GM18858 (cell line): Measurements from ENCODE around the gene ARHGAP44.

Experiments used
- ATAC-seq: cut with Tn5 transposase; IDR thresholded peaks from one replicate; pipeline ENCODE4 v1.9.1; 2021; ENCODE audit not compliant: unreplicated experiment

The ARHGAP44 gene

GRCh38 chr17:12990926-12991325 lies 201.6 kb downstream of the ARHGAP44 start:
- ATAC-seq: no peak

- no peak for ATAC-seq
These were observed 203.4 kb downstream of the ARHGAP44 start for GRCh38 chr17:12992676-12993075.

- no peak for ATAC-seq
These were observed 204.3 kb downstream of the ARHGAP44 start for GRCh38 chr17:12993631-12994030.

- no peak for ATAC-seq
These were observed 205.2 kb downstream of the ARHGAP44 start for GRCh38 chr17:12994341-12995074.

GRCh38 chr17:12995106-12995895 lies 206.0 kb downstream of the ARHGAP44 start:
- no peak for ATAC-seq

GRCh38 chr17:12995896-12996295 lies 206.6 kb downstream of the ARHGAP44 start:
- ATAC-seq: no peak

- no peak for ATAC-seq
These were observed 207.1 kb downstream of the ARHGAP44 start for GRCh38 chr17:12996357-12996756.

GRCh38 chr17:12996941-12997340 lies 207.6 kb downstream of the ARHGAP44 start:
- no peak for ATAC-seq

GRCh38 chr17:12998461-12998860 lies 209.2 kb downstream of the ARHGAP44 start:
- ATAC-seq: no peak

- ATAC-seq: no peak
These were observed 209.6 kb downstream of the ARHGAP44 start for GRCh38 chr17:12998874-12999273.

- ATAC-seq: no peak
These were observed 211.3 kb downstream of the ARHGAP44 start for GRCh38 chr17:13000561-13000960.

GRCh38 chr17:13001991-13002615 lies 212.8 kb downstream of the ARHGAP44 start:
- ATAC-seq: no peak

- no peak for ATAC-seq
These were observed 213.6 kb downstream of the ARHGAP44 start for GRCh38 chr17:13002761-13003453.

GRCh38 chr17:13003454-13003851 lies 214.2 kb downstream of the ARHGAP44 start:
- no peak for ATAC-seq

GRCh38 chr17:13003927-13004326 lies 214.6 kb downstream of the ARHGAP44 start:
- no peak for ATAC-seq

- ATAC-seq: no peak
These were observed 215.0 kb downstream of the ARHGAP44 start for GRCh38 chr17:13004336-13004735.

GRCh38 chr17:13005530-13005929 lies 216.2 kb downstream of the ARHGAP44 start:
- ATAC-seq: no peak

GRCh38 chr17:13008461-13008860 lies 219.2 kb downstream of the ARHGAP44 start:
- no peak for ATAC-seq

- no peak for ATAC-seq
These were observed 221.7 kb downstream of the ARHGAP44 start for GRCh38 chr17:13010959-13011358.

GRCh38 chr17:13014801-13015200 lies 225.5 kb downstream of the ARHGAP44 start:
- ATAC-seq: no peak
